AG10803 (cell line): Measurements from ENCODE around the gene ADCK2.
"Not testable (repeated sequence)": the region's sequence is repeated elsewhere in the genome, so short reads cannot be mapped to it uniquely, and the experiment has no call there.

Experiments used
- DNase-seq: peaks from one replicate; pipeline ENCODE4 v3.0.0; 2010; ENCODE audit warnings: low read depth
- H3K4me3 ChIP-seq: 2 replicates; pipeline ENCODE4 v1.5.1; 2011; ENCODE audit warnings: mild to moderate bottlenecking, low read length, control low read depth
- CTCF ChIP-seq: conservative IDR thresholded peaks from 2 replicates; pipeline ENCODE4 v1.5.1; 2011; ENCODE audit warnings: mild to moderate bottlenecking, low read length, control low read depth, inconsistent platforms

Gene ADCK2

GRCh38 chr7:140732416-140732815, 59.7 kb downstream of the ADCK2 start:
- no peak for DNase-seq
- no peak for TF ChIP-seq CTCF

DNA sequence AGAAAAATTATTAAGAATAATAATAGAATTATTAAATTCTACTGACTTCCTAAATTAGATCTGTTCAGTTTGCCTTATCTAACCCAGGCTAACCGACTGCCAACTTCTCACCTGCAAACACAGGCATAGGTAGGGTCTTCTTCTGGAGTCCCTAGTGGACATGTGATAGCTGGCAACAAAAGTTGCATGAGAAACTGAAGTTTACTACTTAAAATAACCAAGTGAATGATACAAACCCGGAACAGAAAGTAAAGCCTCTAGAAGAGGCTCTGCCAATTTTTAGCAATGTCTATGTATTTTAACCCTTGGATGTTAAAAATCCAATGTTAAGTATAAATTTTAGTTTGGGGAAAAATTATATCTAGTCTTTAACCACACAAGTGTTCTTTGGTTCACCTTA, 61.4 kb downstream of the ADCK2 start:
- DNase-seq, result no peak
- H3K4me3 ChIP-seq, result no peak overlapping the region
- TF ChIP-seq CTCF, result no peak

More at GRCh38 chr7:140732416-140732815, 59.7 kb downstream of the ADCK2 start:
- no peak overlapping the region for H3K4me3 ChIP-seq

DNA sequence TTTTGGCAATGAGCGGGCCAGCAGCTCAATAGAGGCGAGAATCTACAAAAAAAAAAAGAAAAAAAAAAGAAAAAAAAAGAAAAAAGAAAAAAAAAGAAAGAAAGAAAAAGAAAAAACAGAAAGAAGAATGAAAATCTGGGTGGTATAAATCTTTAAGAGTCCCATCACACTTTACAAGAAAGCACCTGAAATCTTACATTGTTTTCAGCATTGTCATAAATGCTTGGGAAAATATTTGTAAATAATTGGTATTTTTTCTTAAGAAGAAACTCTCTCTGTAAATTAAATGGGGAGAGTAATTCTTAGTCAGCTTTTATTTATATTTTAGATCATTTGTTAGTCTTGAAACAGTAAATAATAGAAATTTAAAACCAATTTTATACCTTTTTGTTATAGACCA, 62.0 kb downstream of the ADCK2 start:
- no peak for TF ChIP-seq CTCF
- no peak for DNase-seq

DNA sequence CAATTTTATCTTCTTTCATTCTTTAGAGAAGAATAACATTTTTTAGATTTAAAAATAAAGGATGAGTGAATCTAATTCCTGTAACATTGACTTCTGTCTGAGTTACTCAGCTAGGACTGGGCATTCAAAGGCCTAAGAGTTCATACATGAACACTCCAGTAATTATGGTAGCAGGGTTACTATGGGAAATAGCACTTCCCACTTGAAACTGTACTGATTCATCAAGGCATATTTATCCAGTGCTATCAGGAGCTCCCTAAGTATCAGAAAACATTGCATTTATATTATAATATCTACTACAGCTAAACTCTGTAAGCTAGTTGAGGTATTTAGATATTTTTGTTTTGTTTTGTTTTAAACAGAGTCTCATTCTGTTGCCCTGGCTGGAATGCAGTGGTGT, 65.5 kb downstream of the ADCK2 start:
- no peak for TF ChIP-seq CTCF
- no peak for DNase-seq
- no peak overlapping the region for H3K4me3 ChIP-seq

More for the DNA sequence above, 62.0 kb downstream of the ADCK2 start:
- no peak overlapping the region for H3K4me3 ChIP-seq

- not testable (repeated sequence) for H3K4me3 ChIP-seq, DNase-seq
These were observed 70.5 kb downstream of the ADCK2 start for GRCh38 chr7:140743255-140743654.

DNA sequence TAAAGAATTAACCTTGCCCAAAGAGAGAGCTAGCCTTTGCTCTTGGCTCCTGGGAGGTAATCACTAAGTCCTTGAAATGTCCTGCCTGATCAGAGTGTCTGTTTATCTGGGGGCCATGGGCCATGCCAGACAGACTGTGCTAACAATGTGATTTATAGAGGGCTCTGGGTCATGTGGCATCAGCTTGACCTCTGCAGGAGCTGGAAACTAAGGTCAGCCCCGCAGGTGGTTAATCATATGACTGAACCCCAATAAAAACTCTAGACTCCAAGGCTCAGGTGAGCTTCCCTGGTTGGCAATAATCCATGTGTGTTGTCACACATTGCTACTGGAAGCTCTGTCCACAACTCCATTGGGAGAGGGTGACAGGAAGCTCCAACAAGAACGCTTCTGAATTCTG, 71.3 kb downstream of the ADCK2 start:
- H3K4me3 ChIP-seq, result no peak overlapping the region
- TF ChIP-seq CTCF, result no peak
- DNase-seq, result no peak
